ENCODE measurements around the gene MRPL38.

The MRPL38 gene

DNA sequence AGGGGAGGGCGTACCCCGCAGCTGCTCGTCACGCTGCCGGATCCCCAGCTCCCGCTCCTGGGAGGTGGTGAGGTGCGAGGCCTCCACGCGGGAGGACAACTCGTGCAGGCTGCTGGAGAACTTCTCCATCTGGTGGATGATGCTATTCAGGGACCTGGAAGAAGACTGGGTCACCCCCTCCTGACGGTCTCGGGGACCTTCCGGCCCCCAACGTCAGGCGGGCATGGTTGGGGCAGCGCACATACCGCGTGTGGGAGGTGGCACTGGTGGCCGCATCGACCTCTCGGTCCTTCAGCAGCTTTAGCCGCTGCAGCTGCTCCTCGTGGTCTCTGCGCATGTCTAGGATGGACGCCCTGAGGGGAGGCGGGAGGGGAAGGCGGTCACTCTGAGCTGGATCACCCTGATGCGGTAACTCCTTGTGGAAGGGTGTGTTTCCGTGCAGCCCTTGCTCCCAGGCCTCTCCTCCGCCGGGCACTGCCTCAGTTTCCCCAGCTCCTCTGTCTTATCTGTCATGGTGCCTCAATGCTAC lies 13.3 kb upstream of the MRPL38 start:
- no peak for DNase-seq

DNA sequence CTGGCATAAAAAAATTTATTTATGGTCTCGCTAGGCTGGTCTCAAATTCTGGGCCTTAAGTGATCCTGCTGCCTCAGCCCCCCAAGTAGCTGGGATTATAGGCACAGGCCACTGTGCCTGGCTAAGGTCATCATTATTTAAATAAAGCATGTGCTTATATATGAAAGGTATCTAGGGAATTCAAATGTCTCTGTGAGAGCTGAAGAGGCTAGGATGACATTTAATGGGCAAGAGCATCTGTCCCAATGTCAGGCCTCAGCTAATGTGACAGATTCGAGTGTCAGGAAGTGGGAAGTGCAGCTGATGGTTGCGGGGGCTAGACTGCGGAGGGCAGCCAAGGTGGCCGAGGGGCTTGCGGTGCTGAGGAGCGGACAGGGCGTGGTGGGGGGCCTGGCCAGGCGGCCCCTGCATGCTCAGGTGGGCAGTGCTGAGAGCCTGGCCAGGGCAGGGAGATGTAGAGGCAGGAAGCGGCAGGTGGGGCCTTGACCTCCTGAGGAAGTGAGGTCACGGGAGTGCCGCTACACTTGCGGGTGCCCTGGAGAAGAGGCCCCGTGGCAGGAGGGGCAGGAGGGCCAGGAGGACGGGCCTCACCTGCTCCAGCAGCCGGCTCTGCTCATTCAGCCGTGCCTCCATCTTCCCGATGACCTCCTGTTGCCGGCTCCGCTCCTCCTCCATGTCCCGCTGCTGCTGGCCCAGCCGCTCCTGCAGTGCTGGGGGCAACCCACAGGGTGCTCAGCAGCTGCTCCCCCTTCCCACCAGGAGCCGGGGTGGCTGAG lies 12.6 kb upstream of the MRPL38 start:
- DNase-seq, result no peak

DNA sequence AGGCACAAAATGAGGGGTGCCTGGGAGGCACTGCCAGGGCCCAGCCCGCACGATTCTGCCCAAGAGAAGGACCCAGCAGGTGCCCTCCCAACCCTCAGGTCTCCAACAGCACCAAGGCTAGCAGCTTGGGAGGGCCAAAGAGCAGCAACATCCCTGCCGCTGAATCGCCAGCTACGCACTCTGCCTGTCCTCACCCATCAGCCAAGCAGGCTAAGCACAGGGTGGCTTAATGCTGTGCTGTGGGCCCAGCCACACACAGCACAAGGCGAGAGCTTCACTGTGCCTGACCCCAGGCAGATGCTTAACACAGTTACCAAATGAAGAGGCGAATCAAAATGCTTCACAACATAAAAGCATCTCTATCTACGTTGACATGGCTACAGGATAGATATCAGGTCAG lies 10.6 kb upstream of the MRPL38 start:
- no peak for DNase-seq

DNA sequence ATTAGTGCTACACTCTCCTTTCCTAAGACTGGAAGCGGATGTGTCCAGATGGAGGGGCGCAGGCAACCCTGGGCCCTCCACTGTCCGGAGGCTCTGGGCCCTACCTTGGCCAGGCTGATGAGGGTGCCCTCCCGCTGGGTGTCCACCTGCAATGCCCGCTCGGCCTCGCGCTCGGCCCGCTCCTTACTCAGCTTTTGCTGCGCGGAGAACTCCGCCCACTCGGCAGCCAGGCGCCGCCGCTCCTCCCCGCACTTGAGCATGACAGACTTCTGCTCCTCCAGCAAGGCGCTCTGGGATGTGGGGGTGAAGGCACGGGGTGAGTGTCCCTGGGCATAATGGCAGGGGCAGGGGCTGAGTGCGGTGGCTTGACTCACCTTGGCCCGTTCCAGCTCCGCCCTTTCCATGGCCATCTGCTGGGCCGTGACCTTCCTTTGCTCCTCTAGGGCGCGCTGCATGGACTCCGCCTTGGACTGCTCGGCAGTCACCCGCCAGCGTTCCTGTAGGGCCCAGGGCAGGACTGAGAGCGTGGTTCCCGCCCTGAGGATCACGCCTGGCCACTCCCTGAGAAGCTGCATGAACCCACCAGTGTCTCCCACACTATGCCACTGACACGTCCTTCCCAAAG lies 10.1 kb upstream of the MRPL38 start:
- no peak for DNase-seq

DNA sequence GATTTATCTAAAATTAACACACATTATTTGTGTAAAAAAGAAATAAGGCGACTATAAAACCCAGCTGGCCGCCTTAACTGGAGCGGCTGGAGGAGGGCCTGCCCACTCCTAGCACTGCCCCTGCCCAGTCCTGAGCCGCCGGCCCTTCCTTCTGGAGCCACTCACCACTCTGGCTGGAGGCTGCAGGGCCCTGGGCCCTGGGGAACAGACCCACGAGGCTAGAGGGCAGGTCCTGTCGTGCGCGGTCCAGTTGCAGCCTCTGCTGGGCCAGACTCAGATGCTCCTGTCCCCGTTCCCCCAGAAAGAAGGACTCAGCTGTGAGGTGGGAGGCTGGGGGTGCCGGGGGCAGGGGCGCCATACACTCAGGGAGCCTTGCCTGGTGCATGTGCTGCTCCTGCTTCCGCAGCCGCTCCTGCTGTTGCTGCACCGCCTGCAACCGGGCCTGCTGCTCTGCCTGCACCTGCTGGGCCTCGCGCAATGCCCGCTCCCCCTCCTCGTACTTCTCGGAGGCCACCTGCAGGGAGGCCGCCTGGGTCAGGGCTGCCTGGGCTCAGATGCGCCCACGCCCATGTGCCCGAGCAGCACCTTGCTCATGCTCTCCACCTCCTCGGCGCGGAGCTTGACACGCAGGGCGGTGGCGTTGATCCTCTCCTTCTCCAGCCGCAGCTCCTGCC lies 9.0 kb upstream of the MRPL38 start:
- DNase-seq, result no peak

DNA sequence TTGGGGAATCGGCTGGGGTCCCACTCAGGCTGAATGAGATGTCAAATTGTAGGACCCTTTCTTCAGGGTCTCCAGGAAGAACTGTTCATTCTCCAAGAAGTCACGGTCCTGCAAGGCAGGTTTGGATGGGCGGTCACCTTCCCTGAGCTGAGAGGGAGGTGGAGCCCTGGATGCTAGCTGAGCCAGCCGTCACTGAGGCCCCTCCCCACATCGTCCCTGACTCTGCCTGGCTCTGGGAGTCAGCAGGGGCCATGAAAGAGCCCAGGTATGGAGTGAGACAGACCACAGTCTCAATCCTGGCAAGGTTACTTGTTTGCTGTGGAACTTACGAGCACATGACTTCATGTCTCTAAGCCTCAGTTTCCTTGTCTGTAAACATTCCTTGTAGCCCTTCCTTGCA lies 6.0 kb upstream of the MRPL38 start:
- DNase-seq, result no peak

DNA sequence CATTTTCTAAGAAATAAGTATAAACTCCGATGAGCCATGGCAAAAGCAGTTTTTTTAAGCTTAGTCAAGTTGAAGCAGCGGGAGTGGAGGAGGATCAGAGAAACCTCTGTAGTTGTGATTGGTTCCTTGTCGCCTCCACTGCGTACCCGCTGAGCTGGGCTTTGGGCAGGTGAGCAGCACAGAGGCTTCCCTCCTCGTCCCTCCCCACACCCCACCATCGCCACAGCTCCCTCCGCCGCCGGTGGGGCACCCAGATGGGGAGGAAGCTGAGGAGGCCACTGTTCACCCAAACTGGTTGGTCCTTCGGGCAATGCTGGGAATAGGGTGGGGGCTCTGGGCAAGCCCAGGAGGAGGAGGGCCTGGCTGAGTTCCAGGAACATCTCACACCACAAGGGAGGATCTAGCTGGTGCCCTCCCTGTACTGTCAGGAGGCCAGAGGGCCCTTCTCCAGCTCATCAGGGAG lies 5.2 kb upstream of the MRPL38 start:
- no peak for DNase-seq

DNA sequence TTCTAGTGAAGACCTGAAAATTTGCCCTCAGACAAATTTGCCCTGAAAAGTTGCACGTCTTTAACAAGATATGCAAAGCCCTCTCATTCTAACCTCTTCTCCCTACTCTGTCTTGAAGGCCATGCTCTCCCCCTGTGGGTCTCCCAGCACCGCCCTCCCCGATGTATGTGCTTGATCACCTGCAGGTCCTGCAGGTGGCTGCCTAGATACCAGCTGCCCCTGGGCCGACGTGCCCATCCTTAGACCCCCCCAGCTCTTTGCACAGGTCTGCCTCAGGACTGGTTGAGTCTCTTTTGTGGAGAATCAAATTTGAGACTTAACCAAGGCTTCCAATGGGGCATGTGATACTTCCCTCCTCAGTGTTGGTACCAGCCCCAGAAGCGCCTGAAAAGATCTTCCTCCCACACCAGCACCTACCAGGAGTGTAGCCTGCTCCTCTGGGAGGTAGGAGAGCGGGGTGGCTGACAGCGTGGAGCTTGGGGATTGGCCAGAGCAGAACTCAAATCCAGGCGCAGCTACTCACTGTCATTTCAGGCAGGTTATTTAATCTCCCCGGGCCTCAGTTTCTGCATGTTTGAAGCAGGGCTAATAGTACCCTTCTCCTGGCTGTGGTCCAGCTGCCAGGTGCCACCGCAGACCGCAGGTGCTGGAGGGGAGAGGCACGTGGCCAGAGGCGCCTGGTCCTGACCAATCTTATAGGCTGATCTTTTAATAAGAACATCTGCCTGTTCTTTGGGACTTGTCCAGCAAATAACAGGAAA lies 4.5 kb upstream of the MRPL38 start:
- no peak for DNase-seq

DNA sequence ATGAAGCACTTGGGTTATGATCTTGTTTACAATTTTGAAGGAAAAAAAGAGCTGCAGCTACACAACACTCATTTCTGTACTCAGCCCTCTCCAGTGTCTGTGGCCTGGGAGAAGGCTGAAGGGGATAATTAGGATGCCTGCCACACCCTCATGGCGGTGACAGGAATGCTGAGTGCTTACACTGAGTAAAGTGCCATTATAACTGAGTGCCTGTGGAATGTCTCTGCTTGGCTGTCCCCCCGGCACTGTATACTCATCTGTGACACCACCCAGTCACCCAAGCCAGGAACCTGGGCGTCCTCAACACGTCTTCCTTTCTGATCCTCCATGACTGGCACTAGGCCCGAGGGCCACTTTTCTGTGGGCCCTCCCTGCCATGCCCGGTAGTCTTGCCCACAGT lies 3.5 kb upstream of the MRPL38 start:
- no peak for DNase-seq

DNA sequence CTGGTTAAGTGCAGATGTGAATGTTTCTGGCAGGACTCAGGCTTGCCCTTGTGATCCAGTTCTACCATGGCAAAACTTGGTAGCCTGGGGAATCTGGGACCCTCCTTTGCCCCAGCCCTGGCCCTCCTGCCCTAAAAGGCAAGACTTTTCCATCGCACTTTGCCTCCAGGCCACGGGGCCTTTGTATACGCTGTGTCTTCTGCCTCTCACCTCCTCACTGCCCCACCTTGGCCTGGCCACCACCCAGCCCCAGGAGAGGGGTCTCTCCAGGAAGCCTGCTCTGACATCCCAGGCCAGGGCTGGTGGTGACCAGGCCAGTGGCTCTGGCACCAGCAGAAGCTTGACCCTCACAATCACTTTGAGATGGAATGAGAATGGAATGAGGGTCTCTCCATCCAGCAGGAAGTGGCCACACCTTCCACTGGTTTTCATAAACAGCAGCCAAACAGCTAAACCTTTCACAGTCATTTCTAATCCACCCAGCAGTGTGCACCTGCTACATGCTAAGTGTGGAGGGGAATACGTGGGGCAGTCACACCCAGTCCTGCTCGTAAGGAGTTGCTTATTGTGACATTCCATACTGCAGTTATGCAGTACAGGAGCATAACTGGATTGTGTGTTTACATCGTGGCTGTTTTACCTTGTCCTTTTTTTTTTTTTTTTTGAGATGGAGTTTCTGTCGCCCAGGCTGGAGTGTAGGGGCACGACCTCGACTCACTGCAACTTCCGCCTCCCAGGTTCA lies 1.6 kb upstream of the MRPL38 start:
- DNase-seq, result no peak

DNA sequence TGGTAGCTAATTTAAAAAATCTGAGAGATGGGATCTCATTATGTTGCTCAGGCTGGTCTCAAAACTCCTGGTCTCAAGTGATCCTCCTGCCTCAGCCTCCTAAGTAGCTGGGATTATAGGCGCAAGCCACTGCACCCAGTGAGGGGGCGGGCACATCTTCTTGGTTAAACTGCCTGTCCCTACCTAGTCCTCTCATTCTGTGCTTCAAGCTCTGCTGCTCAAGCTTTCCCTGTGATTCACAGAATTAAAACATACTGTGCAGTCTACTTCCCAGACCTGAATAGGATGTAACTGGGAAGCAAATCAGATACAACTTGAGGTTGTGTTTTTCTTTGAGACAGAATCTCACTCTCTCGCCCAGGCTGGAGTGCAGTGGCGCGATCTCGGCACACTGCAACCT lies 2.3 kb downstream of the MRPL38 start:
- no peak for DNase-seq

DNA sequence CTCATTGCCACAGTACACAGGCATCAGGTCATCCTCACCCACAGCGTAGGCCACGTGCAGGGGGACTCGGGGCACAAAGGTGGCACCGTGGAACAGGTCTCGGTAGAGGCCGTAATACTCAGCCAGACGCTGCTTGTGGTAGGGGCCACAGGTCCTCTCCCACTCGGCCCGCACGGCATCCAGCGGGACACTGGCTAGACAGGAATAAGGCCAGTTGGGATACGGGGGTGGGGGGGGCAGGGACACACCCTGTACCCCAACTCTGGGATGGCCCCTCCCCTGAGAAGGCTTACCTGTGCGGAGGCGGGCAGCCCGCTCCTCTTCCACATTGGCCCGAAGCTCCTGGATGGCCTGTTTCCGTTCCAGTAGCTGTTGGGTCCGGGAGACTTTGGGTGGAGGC lies 3.0 kb downstream of the MRPL38 start:
- no peak for DNase-seq

DNA sequence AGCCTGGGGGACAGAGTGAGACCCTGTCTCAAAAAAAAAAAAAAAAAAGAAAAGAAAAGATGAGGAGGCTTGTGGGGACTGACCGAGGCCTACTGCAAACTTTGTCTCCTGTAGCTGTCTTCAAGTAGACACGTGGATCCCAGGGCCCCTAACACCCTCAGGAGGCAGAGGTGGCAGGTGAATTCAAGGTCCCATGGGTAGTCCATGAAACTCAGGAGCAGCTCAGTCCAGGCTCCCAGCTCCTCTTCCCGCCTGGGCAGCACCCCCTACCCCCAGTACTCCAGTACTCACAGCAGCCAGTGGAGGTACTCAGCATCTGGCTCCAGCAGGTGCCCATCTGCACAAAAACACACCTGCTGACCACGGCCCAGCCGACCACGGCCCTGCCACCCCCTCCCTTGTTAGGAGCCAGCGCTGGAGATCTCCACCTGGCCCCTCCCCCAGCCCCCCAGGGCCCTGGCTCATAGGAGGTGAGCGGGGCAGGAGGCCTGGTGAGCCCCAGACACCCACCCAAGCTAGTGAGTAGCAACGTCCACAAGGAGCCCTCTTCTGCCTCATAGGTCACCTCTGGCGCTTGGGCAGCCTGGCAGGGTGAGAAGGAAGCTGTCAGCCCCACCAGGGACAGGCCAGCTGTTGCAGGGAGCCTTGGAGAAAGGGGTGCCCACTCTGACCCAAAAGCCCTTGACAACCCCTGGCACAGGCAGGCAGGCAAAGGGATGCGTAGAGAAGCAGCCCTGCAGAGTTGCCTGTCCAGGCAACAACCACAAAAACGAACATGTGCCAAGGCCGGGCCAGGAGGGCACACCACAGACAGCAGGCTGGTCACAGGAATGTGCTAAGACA lies 3.8 kb downstream of the MRPL38 start:
- no peak for DNase-seq

DNA sequence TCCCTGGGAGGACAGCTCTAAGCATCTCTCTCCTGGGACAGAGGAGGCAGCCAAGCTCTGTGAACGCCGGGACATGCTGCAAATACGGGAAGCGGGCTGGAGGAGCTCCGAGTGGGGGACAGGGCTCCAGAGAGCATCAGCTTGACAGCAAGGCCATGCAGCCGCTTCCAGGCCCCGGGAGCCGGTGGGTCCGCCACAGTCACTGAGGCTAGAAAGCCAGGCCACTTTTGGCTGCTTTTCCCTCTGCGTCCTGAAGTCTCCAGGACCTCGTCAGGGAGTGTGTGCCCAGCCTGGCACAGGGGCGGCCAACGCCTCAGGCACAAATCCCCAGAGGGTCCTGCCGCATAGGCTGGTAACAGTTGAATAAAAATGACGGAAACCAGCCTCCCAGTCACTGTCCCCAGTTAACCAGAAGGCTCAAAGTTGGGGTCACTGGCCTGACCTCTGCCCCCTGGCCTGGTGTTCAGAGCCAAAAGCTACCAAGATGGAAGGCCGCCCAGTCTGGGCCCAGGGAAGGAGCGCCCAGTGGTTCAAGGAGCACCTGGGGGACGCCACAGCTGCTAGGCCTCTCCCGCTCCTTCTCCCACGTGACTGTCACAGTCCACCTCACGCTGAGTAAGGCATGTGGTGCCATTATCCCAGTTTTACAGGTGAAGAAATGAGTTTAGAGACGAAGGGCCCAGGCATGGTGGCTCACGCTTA lies 4.8 kb downstream of the MRPL38 start:
- DNase-seq, result no peak

DNA sequence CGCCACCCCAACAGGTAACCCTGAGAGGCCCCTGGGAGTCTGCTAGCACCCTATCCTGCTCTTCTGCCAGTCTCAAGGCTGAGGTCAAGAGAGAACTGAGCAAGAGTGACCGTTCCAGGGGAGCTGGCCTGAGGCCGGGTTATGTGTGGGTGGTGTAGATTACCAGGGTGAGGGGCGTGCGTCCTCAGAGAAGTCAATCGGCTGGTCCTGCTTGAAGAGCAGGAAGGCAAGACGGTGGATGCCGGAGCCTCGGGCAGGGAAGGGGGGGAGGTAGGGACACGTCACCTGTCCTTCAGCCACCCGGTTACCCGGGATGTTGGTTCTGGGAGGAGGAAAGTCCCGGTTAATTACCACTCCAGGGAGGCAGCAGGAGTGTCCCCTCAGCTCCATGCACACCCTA lies 5.3 kb downstream of the MRPL38 start:
- no peak for DNase-seq

DNA sequence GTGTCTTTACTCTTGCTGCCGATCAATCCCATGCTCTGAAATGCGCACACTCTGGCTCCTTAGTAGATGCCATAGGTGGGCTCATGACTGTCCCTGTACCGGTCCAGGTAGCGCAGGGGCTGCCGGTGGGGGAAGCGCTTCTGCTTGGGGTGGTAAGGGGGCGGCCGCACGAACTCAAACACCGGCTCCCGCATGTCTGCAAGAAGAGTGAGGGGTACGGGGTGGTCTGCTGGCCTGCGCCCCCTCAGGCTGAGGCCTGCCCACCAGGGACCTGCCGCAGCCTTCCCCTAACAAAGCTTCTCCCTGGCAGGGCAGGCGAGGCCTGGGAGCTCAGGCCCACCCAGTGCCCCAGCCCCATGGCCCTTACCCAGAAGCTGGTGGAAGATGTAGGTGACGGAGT lies 5.9 kb downstream of the MRPL38 start:
- no peak for DNase-seq

DNA sequence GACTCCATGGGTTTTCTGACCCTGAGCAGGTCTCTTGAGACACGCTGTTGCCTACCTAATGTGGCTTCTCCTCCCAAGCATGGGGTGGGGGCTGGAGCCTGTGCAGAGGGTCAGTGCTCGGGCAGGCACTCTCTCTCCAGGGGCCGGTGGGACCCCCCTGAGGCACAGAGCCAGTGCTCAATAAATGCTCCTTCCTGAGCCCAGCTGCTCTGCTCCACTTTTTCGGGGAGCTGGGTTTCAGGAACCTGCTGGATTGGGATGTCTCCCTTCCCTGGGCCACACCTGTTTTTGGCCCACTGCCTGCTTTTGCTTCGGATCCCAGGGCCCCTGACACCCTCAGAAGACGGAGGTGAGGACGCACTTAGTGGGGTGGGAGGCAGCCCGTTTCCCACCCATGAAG lies 6.6 kb downstream of the MRPL38 start:
- DNase-seq, result no peak

DNA sequence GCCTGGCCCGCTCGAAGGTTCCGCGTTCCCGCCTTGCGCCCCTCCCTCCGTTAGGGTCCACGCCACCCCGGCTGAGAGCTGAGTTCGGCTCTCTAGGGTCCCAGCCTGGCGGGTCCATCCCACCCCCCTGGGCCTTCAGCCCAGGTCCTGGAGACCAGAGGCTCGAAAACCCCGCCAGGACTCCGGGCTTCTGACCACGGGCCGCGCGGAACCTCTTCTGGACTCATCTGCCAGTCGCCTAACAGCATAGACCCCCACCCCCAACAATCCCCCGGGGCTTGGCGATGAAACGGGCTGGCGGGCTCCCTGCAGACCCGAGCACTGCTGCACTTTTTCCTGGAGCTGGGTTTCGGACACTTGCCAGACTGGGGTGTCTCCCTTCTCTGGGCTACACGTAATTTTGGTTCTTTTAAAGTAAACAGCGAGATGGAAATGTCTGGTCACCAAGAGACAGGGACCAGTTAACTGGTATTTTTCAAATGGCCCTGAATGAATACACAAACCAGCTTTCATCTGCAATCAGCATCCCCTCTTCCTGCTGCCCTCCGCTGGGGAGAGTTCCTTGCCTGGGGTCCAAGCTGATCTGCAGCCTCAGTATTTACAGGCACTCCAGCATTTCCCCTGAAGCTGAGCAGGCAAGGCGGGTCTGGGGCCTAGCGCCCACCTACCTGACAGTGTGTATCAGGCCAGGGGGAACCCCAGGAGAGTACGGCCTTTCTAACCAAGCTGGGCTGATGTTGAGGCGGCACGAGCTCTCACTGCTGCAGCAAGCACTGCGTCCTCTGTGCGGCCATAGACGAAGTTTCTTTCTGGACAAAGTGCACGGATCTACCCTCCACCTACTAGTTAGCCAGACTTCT lies 7.3 kb downstream of the MRPL38 start:
- no peak for DNase-seq

DNA sequence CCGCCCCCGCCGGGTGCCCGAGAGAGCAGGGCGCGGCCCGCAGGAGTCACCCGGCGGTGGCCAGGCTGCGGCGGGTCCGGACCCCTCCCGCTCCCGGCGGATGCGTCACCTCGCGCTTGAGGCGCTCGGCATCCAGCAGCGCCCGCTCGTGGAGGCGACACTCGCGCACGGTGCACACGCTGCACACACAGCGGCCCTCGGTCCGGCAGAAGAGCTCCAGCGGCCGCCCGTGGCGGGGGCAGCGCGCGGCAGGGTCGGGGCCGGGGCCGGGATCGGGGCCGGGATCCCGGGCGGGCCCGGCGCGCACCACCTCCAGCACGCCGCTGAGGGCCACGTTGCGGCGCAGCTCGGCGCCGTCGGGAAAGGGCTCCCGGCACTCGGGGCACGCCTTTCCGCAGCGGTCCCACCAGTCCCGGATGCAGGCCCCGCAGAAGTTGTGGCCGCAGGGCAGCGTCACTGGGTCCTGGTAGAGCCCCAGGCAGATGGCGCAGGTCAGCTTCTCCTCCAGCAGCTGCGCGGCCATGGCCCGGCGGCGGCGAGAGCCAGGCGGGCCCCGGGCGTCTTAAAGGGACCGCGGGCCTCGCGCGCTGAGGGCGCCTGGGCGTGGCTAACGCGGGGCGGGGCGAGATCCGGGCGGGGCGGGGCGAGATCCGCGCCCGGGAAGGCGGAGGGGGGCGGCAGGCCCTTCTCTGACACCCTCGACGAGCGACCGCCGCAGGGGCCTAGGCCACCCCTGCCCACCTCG lies 8.1 kb downstream of the MRPL38 start, which contains the start of gene TRIM65:
Gene TRIM65, minus strand, starts transcription at position 537 of the 745 bp plus-strand sequence. Its CDS starts 14 bp downstream, at position 523.
- peak; percentile 69 for DNase-seq
